ENCODE data around the gene PRDM16.

Gene PRDM16

DNA sequence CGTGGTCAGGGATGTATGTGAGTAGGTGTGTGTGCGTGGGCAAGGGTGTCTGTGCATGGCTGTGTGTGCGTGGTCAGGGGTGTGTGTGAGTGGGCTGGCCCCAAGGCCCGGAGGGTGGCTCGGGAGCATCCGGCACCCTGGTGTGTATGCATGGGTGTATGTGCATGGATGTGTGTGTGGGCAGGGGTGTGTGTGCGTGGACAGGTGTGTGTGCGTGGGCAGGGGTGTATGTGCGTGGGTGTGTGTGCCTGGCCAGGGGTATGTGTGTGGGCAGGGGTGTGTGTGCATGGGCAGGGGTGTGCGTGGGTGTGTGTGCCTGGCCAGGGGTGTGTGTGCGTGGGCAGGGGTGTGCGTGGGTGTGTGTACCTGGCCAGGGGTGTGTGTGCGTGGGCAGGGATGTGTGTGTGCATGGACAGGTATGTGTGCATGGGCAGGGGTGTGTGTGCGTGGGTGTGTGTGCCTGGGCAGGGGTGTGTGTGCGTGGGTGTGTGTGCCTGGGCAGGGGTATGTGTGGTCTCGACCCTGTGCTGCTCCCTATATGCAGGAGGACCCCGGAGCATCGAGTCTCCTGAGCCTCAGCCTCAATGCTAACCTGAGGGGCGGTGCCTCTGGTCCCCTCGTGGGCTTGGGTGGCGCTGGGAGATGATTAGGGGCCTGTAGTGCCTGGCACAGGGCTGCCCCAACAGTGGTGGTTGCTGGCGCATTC, 401.8 kb downstream of the PRDM16 start:
- Histone ChIP-seq H3F3A (ENCODE audit: insufficient read depth, low read length) (no peaks in the 10 kb centered on the region), H3K4me2 (ENCODE audit: low read length) (no peak overlapping the region), H3K9me2 (ENCODE audit: low read depth, low read length) (no peaks in the 10 kb centered on the region), H3K9ac (ENCODE audit: low read length) (no peak overlapping the region), H3K36me3 (ENCODE audit: insufficient read depth, low read length) (no peaks in the 10 kb centered on the region), H4K20me1 (ENCODE audit: insufficient read depth, low read length) (no peaks in the 10 kb centered on the region), H3K27ac (ENCODE audit: low read depth, low read length, poor library complexity, severe bottlenecking) (no peak overlapping the region), H3K79me2 (ENCODE audit: insufficient read depth, low read length) (no peaks in the 10 kb centered on the region), H3K27me3 (ENCODE audit: insufficient read depth, low read length) (no peaks in the 10 kb centered on the region; the same call in 1 of the 2 replicates), H2AFZ (ENCODE audit: low read length) (no peak overlapping the region), H3K4me1 (ENCODE audit: insufficient read depth, low read length, severe bottlenecking) (no peaks in the 10 kb centered on the region), H3K4me3 (ENCODE audit: low read depth, low read length, poor library complexity, severe bottlenecking) (no peak overlapping the region), H3K9me3 (ENCODE audit: low read length) (no peaks in the 10 kb centered on the region)
- TF ChIP-seq EZH2 (IDR thresholded peaks at IDR 0.05; ENCODE audit: borderline replicate concordance, low read length), result no peak
- TF ChIP-seq, protein P1, sequence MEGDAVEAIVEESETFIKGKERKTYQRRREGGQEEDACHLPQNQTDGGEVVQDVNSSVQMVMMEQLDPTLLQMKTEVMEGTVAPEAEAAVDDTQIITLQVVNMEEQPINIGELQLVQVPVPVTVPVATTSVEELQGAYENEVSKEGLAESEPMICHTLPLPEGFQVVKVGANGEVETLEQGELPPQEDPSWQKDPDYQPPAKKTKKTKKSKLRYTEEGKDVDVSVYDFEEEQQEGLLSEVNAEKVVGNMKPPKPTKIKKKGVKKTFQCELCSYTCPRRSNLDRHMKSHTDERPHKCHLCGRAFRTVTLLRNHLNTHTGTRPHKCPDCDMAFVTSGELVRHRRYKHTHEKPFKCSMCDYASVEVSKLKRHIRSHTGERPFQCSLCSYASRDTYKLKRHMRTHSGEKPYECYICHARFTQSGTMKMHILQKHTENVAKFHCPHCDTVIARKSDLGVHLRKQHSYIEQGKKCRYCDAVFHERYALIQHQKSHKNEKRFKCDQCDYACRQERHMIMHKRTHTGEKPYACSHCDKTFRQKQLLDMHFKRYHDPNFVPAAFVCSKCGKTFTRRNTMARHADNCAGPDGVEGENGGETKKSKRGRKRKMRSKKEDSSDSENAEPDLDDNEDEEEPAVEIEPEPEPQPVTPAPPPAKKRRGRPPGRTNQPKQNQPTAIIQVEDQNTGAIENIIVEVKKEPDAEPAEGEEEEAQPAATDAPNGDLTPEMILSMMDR (IDR thresholded peaks at IDR 0.05; ENCODE audit: low read length), result no peak

DNA sequence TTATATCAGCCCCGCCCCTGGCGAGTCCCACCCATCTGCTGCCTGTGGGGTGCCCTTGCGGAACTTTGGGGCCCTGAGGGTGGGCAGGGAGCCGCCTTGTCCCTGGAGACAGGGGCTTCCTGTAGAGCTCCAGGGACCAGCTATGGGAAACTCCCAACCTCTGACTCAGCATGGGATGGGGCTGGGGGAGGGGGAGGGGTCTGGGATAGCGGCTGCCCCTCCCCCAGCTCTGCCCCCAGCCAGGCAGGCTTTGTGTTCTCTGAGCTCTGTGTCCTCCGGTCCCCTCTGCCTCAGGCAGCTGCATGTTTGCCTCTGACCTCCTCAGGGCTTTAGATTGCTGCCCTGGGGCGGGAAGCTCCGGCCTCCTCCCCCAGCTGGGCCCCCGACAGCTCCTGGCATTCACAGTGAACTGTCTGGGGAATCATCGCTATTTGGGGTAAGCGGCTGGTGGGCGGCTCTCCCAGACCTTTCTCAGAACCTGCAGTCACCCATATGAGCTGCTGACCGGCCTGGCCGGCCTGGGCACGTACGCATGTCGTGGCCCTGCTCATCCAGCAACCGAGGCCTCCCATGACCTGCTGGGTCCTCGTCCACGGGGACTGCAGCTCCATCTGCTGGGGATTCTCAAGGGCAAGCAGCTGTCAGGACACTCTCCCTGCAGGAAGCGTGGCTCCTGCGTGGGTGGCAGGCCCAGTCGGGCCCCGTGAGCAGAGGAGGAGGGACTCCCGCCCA, 402.5 kb downstream of the PRDM16 start:
- H3K9me3 ChIP-seq (ENCODE audit: low read length), result no peaks in the 10 kb centered on the region
- no peaks in the 10 kb centered on the region for H4K20me1 ChIP-seq (ENCODE audit: insufficient read depth, low read length)
- no peak overlapping the region for H3K4me2 ChIP-seq (ENCODE audit: low read length)
- no peaks in the 10 kb centered on the region for H3K79me2 ChIP-seq (ENCODE audit: insufficient read depth, low read length)
- no peak overlapping the region for H2AFZ ChIP-seq (ENCODE audit: low read length)
- TF ChIP-seq, protein P1 (IDR thresholded peaks at IDR 0.05; ENCODE audit: low read length), result no peak
- TF ChIP-seq EZH2 (IDR thresholded peaks at IDR 0.05; ENCODE audit: borderline replicate concordance, low read length), result no peak
- no peaks in the 10 kb centered on the region for H3K4me1 ChIP-seq (ENCODE audit: insufficient read depth, low read length, severe bottlenecking)
- H3K9ac ChIP-seq (ENCODE audit: low read length), result no peak overlapping the region
- no peak overlapping the region for H3K27ac ChIP-seq (ENCODE audit: low read depth, low read length, poor library complexity, severe bottlenecking)
- H3K9me2 ChIP-seq (ENCODE audit: low read depth, low read length), result no peaks in the 10 kb centered on the region
- H3F3A ChIP-seq (ENCODE audit: insufficient read depth, low read length), result no peaks in the 10 kb centered on the region
- no peaks in the 10 kb centered on the region; the same call in 1 of the 2 replicates for H3K27me3 ChIP-seq (ENCODE audit: insufficient read depth, low read length)
- no peaks in the 10 kb centered on the region for H3K36me3 ChIP-seq (ENCODE audit: insufficient read depth, low read length)
- no peak overlapping the region for H3K4me3 ChIP-seq (ENCODE audit: low read depth, low read length, poor library complexity, severe bottlenecking)

DNA sequence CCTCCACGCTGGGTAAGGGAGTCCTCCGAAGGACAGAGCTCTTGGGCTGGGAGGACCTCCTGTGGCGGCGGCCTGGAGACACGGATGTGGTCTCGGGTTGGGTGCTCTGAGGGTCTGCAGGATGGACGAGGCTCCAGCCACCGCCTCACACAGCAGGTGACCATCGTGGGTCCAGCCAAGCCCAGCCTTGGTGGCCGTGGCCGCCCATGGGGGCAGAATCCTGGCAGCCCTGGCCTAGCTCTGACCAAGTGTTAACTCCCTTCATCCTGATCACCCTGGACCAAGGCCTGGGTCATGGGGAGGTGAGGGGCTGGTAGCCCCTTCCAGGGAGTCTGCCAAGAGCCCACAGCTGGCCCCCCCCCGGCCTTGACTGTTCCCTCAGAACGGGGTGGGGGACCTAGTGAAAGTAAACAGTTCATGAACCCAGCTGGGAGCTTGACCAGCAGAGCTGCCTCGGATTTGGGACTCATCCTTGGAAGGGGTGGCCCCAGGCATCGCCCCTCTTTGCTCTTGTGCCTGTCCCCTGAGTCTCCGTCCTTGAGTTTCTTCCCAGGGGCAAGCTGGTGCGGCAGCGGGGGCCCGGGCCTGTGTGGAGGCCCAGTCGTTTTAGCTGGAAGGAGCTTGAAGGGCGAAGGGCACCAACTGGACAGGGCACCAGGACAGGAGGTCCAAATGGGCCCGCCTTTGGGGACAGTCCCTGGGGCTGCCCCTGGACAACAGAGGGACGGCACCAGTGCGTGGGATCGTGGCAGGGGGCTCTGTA, 403.3 kb downstream of the PRDM16 start:
- no peaks in the 10 kb centered on the region for H3K36me3 ChIP-seq (ENCODE audit: insufficient read depth, low read length)

More for the DNA sequence above, 403.3 kb downstream of the PRDM16 start:
- Histone ChIP-seq H3K4me2 (ENCODE audit: low read length) (no peak overlapping the region), H3K4me1 (ENCODE audit: insufficient read depth, low read length, severe bottlenecking) (no peaks in the 10 kb centered on the region), H2AFZ (ENCODE audit: low read length) (no peak overlapping the region), H3K9me3 (ENCODE audit: low read length) (no peaks in the 10 kb centered on the region), H3K79me2 (ENCODE audit: insufficient read depth, low read length) (no peaks in the 10 kb centered on the region), H3K9ac (ENCODE audit: low read length) (no peak overlapping the region), H3K27ac (ENCODE audit: low read depth, low read length, poor library complexity, severe bottlenecking) (no peak overlapping the region), H4K20me1 (ENCODE audit: insufficient read depth, low read length) (no peaks in the 10 kb centered on the region), H3F3A (ENCODE audit: insufficient read depth, low read length) (no peaks in the 10 kb centered on the region), H3K4me3 (ENCODE audit: low read depth, low read length, poor library complexity, severe bottlenecking) (no peak overlapping the region), H3K27me3 (ENCODE audit: insufficient read depth, low read length) (no peaks in the 10 kb centered on the region; the same call in 1 of the 2 replicates), H3K9me2 (ENCODE audit: low read depth, low read length) (no peaks in the 10 kb centered on the region)
- TF ChIP-seq, protein P1 (IDR thresholded peaks at IDR 0.05; ENCODE audit: low read length), result no peak
- TF ChIP-seq EZH2 (IDR thresholded peaks at IDR 0.05; ENCODE audit: borderline replicate concordance, low read length), result no peak

Measured in OCI-LY1 (cell line).